CD14-positive monocyte (primary cell): ENCODE data around the gene KDF1. TPM values are rescaled to one million over a fixed set of nuclear protein-coding genes. Genes with fewer than 3 reads are reported as not detected.

ENCODE experiments used
- DNase-seq, 3 donors: peaks; one replicate each; pipeline ENCODE4 v3.0.0-alpha.2; 2011 to 2022
- H2AFZ ChIP-seq: 2 replicates; pipeline ENCODE4 v1.6.0; 2012; ENCODE audit warnings: mild to moderate bottlenecking, low read depth, low read length, inconsistent platforms; ENCODE audit not compliant: insufficient read depth, poor library complexity, severe bottlenecking
- H3K27ac ChIP-seq, 2 donors: 1 replicate in 1 of 2; 2 replicates in 1 of 2; pipeline ENCODE4 v1.5.1; 2012 to 2013; ENCODE audit warnings: low read length in 2 of 2, control low read depth in 1 of 2, inconsistent platforms in 1 of 2, low read depth in 1 of 2, mild to moderate bottlenecking in 1 of 2
- H3K27me3 ChIP-seq, 2 donors: one replicate each; pipeline versions ENCODE4 v1.6.0 to v1.6.1; 2011 to 2013; ENCODE audit warnings: low read length in 2 of 2; ENCODE audit not compliant: control insufficient read depth in 2 of 2, insufficient read depth in 2 of 2
- H3K36me3 ChIP-seq, 2 donors: replicated peaks in 1 of 2; 1 replicate in 1 of 2; 2 replicates in 1 of 2; pipeline versions ENCODE4 v1.5.1 to v1.6.1; 2012 to 2013; ENCODE audit warnings: low read length in 2 of 2, control low read depth in 1 of 2, inconsistent platforms in 1 of 2, mild to moderate bottlenecking in 1 of 2; ENCODE audit not compliant: insufficient read depth in 2 of 2, control insufficient read depth in 1 of 2
- H3K4me1 ChIP-seq, 2 donors: 1 replicate in 1 of 2; 2 replicates in 1 of 2; pipeline versions ENCODE4 v1.5.1 to v1.6.1; 2012 to 2013; ENCODE audit warnings: low read length in 2 of 2, control low read depth in 1 of 2, inconsistent platforms in 1 of 2, mild to moderate bottlenecking in 1 of 2, moderate library complexity in 1 of 2; ENCODE audit not compliant: insufficient read depth in 2 of 2, control insufficient read depth in 1 of 2
- H3K4me2 ChIP-seq: replicated peaks from 2 replicates; pipeline ENCODE3; 2012; ENCODE audit warnings: low read length, moderate library complexity, mild to moderate bottlenecking; ENCODE audit not compliant: poor library complexity, severe bottlenecking; ENCODE audit errors: extremely low read depth
- H3K4me3 ChIP-seq, 3 experiments: fragments of 200-600 bp in 1 of 3; sonication (generic) in 1 of 3; replicated peaks in 1 of 3; 1 replicate in 2 of 3; 2 replicates in 1 of 3; pipeline ENCODE4 v1.5.1; 2011 to 2013; ENCODE audit warnings: low read length in 3 of 3, mild to moderate bottlenecking in 3 of 3, control low read depth in 2 of 3, low read depth in 2 of 3, inconsistent platforms in 1 of 3, moderate library complexity in 1 of 3
- H3K79me2 ChIP-seq: 2 replicates; pipeline ENCODE4 v1.6.0; 2012; ENCODE audit warnings: mild to moderate bottlenecking, control low read depth, inconsistent platforms, low read length, moderate library complexity; ENCODE audit not compliant: insufficient read depth
- H3K9ac ChIP-seq: 2 replicates; pipeline ENCODE4 v1.6.0; 2017; ENCODE audit warnings: low read length, mild to moderate bottlenecking; ENCODE audit not compliant: insufficient read depth, poor library complexity, severe bottlenecking
- H3K9me3 ChIP-seq, 2 donors: replicated peaks in 1 of 2; 1 replicate in 1 of 2; 2 replicates in 1 of 2; pipeline versions ENCODE4 v1.5.1 to v1.6.1; 2012 to 2013; ENCODE audit warnings: low read length in 2 of 2, control low read depth in 1 of 2; ENCODE audit not compliant: control insufficient read depth in 1 of 2, insufficient read depth in 1 of 2
- H4K20me1 ChIP-seq: 2 replicates; pipeline ENCODE4 v1.6.0; 2012; ENCODE audit warnings: mild to moderate bottlenecking, low read length, control low read depth, moderate library complexity; ENCODE audit not compliant: insufficient read depth
- H3K27ac Mint-ChIP-seq, 7 donors: one replicate each; pipeline ENCODE4 v1.8.0; 2020; ENCODE audit warnings: mild to moderate bottlenecking in 7 of 7, mixed read lengths in 7 of 7, moderate library complexity in 6 of 7, inconsistent platforms in 2 of 7
- H3K27me3 Mint-ChIP-seq, 3 donors: one replicate each; pipeline ENCODE4 v1.8.0; 2021 to 2022; ENCODE audit warnings: low read depth in 3 of 3, mild to moderate bottlenecking in 3 of 3, mixed read lengths in 3 of 3, moderate library complexity in 3 of 3, inconsistent platforms in 1 of 3
- H3K36me3 Mint-ChIP-seq, 2 donors: one replicate each; pipeline ENCODE4 v1.8.0; 2020; ENCODE audit warnings: mixed read lengths in 2 of 2, inconsistent platforms in 1 of 2, mild to moderate bottlenecking in 1 of 2
- H3K4me1 Mint-ChIP-seq: one replicate; pipeline ENCODE4 v1.8.0; 2020; ENCODE audit warnings: mild to moderate bottlenecking, mixed read lengths
- H3K4me3 Mint-ChIP-seq, 2 donors: one replicate each; pipeline ENCODE4 v1.8.0; 2020; ENCODE audit warnings: mild to moderate bottlenecking in 2 of 2, mixed read lengths in 2 of 2, moderate library complexity in 1 of 2
- H3K9me3 Mint-ChIP-seq, 7 donors: one replicate each; pipeline ENCODE4 v1.8.0; 2020 to 2022; ENCODE audit warnings: mixed read lengths in 7 of 7, mild to moderate bottlenecking in 6 of 7, moderate library complexity in 6 of 7, inconsistent platforms in 2 of 7
- WGBS: methylation state at CpG from one replicate; pipeline ENCODE4 v1.1.5; 2013; ENCODE audit warnings: missing lambda C conversion rate; ENCODE audit not compliant: insufficient coverage; 5-methylcytosine and 5-hydroxymethylcytosine counted together
- intact Hi-C, 2 donors: fragments of 100-400 bp; cut with micrococcal nuclease; formaldehyde crosslinking; loops; one replicate each; pipeline versions ENCODE4 v1.15.0 to v1.15.1; 2023
- polyA plus RNA-seq, 3 donors: library from polyadenylated mRNA; depleted of rRNA in 1 of 3; unstranded in 2 of 3; stranded (reverse) in 1 of 3; fragments of 300-500 nt in 2 of 3; fragments of >200 nt in 1 of 3; fragmentation: Illumina TruSeq in 2 of 3; gene quantifications; 1 replicate in 2 of 3; 2 replicates in 1 of 3; pipeline ENCODE4 v1.2.3, GENCODE V29; 2012 to 2021
- TF ChIP-seq, protein P1 (sequence below): fragments of 200-600 bp; IDR thresholded peaks from one replicate; pipeline ENCODE4 v1.8.0; 2022; ENCODE audit warnings: antibody characterized with exemption, mild to moderate bottlenecking

Gene KDF1
- polyA plus RNA-seq, 3 donors = not detected

DNA sequence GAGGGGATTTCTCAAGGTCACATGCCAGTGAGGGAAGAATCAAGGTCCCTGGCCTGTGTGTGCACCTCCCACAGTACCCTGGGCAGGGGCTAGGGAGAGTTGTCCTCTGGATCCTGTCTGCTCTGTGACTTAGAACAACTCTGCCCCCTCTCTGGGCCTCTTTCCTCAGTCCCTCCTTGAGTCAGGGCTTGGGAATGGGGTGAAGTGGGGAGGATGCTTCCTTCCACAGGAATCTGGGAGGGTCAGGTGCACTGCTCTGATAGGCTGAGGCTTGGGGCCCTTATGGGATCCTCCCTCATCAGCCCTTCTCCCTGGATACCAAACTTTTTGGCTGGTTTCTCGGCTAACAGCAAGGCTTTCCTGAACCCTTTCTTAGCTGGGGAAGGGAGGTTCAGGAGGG is 35.8 kb upstream of the KDF1 start:
- peaks cover 46 to 65% of the 10 kb centered on the region in 2 donors for H3K4me1 ChIP-seq
- peaks cover 12 to 20% of the 10 kb centered on the region in 2 donors for H3K36me3 Mint-ChIP-seq

DNA sequence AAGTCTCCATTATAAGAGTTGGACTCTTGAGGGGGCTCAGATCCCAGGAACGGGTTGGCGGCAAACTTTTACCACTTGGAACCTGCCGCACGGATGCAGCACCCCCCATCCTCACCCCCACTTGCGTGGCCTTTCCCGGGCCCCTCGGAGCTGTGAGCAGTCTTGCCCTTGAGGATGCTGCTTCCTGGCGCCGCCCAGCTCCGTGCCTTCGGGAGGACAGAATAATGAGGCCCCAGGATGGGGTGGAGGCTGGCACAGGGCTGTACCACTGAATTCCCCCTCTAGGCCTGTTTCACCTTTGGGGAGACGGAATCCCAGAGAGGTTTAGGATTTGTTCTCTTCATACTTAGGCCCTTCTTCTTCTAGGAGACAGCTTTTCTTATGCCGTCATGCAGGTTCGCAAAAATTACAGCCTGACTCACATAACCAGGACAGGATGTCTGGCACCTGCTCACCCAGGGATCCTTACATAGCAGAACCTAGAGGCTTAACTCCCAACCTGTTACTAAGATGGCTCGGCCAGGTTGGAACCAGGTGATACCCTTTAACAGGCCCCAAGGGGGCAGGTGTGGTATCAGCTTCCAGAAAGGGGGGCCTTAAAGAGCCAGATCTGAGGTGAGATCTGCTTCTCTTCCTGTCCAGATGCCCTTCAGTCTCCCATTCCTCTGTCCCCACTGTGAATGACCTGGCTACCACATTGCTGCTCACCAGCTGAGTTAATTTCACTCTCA is 34.7 kb upstream of the KDF1 start:
- Histone ChIP-seq H2AFZ (peak overlapping the region; percentile 63), H3K27me3 (peaks cover 28 to 56% of the 10 kb centered on the region in 2 donors), H3K36me3 (no peaks in the 10 kb centered on the region), H4K20me1 (no peaks in the 10 kb centered on the region), H3K9ac (no peak overlapping the region), H3K4me1 (peaks cover 39 to 60% of the 10 kb centered on the region in 2 donors), H3K4me3 (peak overlapping the region in 2 of 3 experiments; percentile 15 to 65), H3K4me2 (peak overlapping the region; percentile 90), H3K9me3 (peaks cover 0 to 3% of the 10 kb centered on the region in 2 donors), H3K27ac (no peak overlapping the region), H3K79me2 (no peaks in the 10 kb centered on the region)
- H3K9me3 Mint-ChIP-seq = peaks cover 0 to 17% (median 6%) of the 10 kb centered on the region in 7 donors
- peak overlapping the region in 3 of 7 donors; percentile 53 to 76 (median 71) for H3K27ac Mint-ChIP-seq
- TF ChIP-seq, protein P1, sequence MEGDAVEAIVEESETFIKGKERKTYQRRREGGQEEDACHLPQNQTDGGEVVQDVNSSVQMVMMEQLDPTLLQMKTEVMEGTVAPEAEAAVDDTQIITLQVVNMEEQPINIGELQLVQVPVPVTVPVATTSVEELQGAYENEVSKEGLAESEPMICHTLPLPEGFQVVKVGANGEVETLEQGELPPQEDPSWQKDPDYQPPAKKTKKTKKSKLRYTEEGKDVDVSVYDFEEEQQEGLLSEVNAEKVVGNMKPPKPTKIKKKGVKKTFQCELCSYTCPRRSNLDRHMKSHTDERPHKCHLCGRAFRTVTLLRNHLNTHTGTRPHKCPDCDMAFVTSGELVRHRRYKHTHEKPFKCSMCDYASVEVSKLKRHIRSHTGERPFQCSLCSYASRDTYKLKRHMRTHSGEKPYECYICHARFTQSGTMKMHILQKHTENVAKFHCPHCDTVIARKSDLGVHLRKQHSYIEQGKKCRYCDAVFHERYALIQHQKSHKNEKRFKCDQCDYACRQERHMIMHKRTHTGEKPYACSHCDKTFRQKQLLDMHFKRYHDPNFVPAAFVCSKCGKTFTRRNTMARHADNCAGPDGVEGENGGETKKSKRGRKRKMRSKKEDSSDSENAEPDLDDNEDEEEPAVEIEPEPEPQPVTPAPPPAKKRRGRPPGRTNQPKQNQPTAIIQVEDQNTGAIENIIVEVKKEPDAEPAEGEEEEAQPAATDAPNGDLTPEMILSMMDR = no peak
- intact Hi-C loops = loop anchor here in 1 of 2 donors (5.0 kb wide), 1 partner anchor 37 kb away; no protein-coding TSS in a partner anchor
- H3K36me3 Mint-ChIP-seq = peaks cover 12 to 18% of the 10 kb centered on the region in 2 donors
- peak overlapping the region; percentile 83 to 91 for H3K4me3 Mint-ChIP-seq
- H3K4me1 Mint-ChIP-seq = peaks cover 48% of the 10 kb centered on the region
- 34% methylated on average over 10 of the region's 15 CpGs for WGBS
- H3K27me3 Mint-ChIP-seq = peaks cover 57 to 70% (median 63%) of the 10 kb centered on the region in 3 donors
- DNase-seq = no peak

More for the DNA sequence above, 35.8 kb upstream of the KDF1 start:
- peaks cover 0 to 17% (median 6%) of the 10 kb centered on the region in 7 donors for H3K9me3 Mint-ChIP-seq
- no peak overlapping the region for H3K4me2 ChIP-seq
- H3K79me2 ChIP-seq = no peaks in the 10 kb centered on the region
- DNase-seq = no peak
- H3K27ac Mint-ChIP-seq = no peak overlapping the region
- peaks cover 53% of the 10 kb centered on the region for H3K4me1 Mint-ChIP-seq
- no peak overlapping the region for H3K9ac ChIP-seq
- H2AFZ ChIP-seq = no peak overlapping the region
- no peaks in the 10 kb centered on the region for H3K36me3 ChIP-seq
- H3K9me3 ChIP-seq = peaks cover 0 to 3% of the 10 kb centered on the region in 2 donors
- H3K27me3 Mint-ChIP-seq = peaks cover 49 to 59% (median 56%) of the 10 kb centered on the region in 3 donors
- TF ChIP-seq, protein P1 = no peak
- H3K27ac ChIP-seq = no peak overlapping the region
- WGBS = 100% methylated on average over 1 of the region's 1 CpG
- no peaks in the 10 kb centered on the region for H4K20me1 ChIP-seq
- intact Hi-C loops = loop anchor here (2.0 to 5.0 kb wide), 2 partner anchors 17 to 36 kb away; partner anchors contain the start of gene TENT5B (in 2 of the 2)
- H3K27me3 ChIP-seq = peaks cover 28 to 48% of the 10 kb centered on the region in 2 donors
- no peak overlapping the region for H3K4me3 ChIP-seq
- H3K4me3 Mint-ChIP-seq = peak overlapping the region in 1 of 2 donors; percentile 91
